HL-60 (cell line): Measurements from ENCODE around the gene POLN.

Source experiments
- DNase-seq, 2 experiments: peaks; one replicate each; pipeline ENCODE4 v3.0.0-alpha.2; 2010 to 2020; ENCODE audit warnings: low read depth in 1 of 2, low spot score in 1 of 2
- H3K27ac ChIP-seq: fragments of 250-450 bp; sonication (Bioruptor Pico); replicated peaks from 2 replicates; pipeline ENCODE4 v1.5.1; 2020; ENCODE audit warnings: mild to moderate bottlenecking, moderate library complexity
- H3K27me3 ChIP-seq: fragments of 250-450 bp; sonication (Bioruptor Pico); 2 replicates; pipeline ENCODE4 v1.5.1; 2021; ENCODE audit warnings: mild to moderate bottlenecking, moderate library complexity; ENCODE audit not compliant: insufficient read depth, poor library complexity, severe bottlenecking
- H3K4me3 ChIP-seq: replicated peaks from 2 replicates; pipeline ENCODE4 v1.5.1; 2011; ENCODE audit warnings: mild to moderate bottlenecking, control low read depth, low read length; ENCODE audit not compliant: insufficient read depth
- CTCF ChIP-seq: IDR thresholded peaks from one replicate; pipeline ENCODE4 v1.5.1; 2011; ENCODE audit warnings: low read length, control low read depth, inconsistent platforms; ENCODE audit not compliant: insufficient read depth
- GABPA ChIP-seq: IDR thresholded peaks from 2 replicates; pipeline ENCODE4 v1.6.1; 2012; ENCODE audit warnings: low read depth
- POLR2AphosphoS5 ChIP-seq: IDR thresholded peaks from 2 replicates; pipeline ENCODE4 v1.6.1; 2012; ENCODE audit warnings: low read depth
- REST ChIP-seq: IDR thresholded peaks from 2 replicates; pipeline ENCODE4 v1.6.1; 2012; ENCODE audit warnings: low read depth; ENCODE audit not compliant: insufficient replicate concordance
- SPI1 ChIP-seq: IDR thresholded peaks from 2 replicates; pipeline ENCODE4 v1.6.1; 2012; ENCODE audit warnings: low read depth, mild to moderate bottlenecking, borderline replicate concordance

The POLN gene

GRCh38 chr4:2062808-2063524 is 179.0 kb downstream of the POLN start:
- Histone ChIP-seq H3K27me3 (peaks cover 6% of the 10 kb centered on the region), H3K27ac (no peak overlapping the region), H3K4me3 (no peak overlapping the region)
- TF ChIP-seq SPI1 (no peak), GABPA (no peak), CTCF (no peak), REST (no peak), POLR2AphosphoS5 (no peak)
- no peak for DNase-seq

GRCh38 chr4:2062168-2062807 is 179.6 kb downstream of the POLN start:
- Histone ChIP-seq H3K27ac (no peak overlapping the region), H3K4me3 (no peak overlapping the region), H3K27me3 (peaks cover 12% of the 10 kb centered on the region)
- TF ChIP-seq REST (no peak), POLR2AphosphoS5 (no peak), CTCF (no peak), SPI1 (no peak), GABPA (no peak)
- no peak for DNase-seq

- TF ChIP-seq REST, result no peak
- TF ChIP-seq CTCF, result no peak
- no peak for TF ChIP-seq POLR2AphosphoS5
- no peak for TF ChIP-seq SPI1
- TF ChIP-seq GABPA, result no peak
- DNase-seq, result no peak
- Histone ChIP-seq H3K27ac (no peak overlapping the region), H3K27me3 (peaks cover 18% of the 10 kb centered on the region), H3K4me3 (no peak overlapping the region)
Measured at GRCh38 chr4:2061186-2062131, 180.5 kb downstream of the POLN start.
